MCF 10A (cell line): ENCODE measurements around the gene CEP112. TPM values are rescaled to one million over a fixed set of nuclear protein-coding genes. Genes with fewer than 3 reads are reported as not detected.

ENCODE experiments used
- BruUV-seq: library from RNA; stranded (reverse); fragments of 400-500 nt; replicated peaks from 2 replicates; lab custom pipeline; 2021; lab: Mats Ljungman, UMichigan
- CTCF ChIA-PET: fragments of 300-600 bp; sonication (Branson Sonifier 250); formaldehyde crosslinking; extraction: SDS; loops from one replicate; lab custom pipeline; 2021; ENCODE audit warnings: antibody characterized with exemption, inconsistent platforms; lab: Yijun Ruan, JAX
- POLR2A ChIA-PET: fragments of 300-600, 350-650 bp; sonication (Branson Sonifier 250); formaldehyde crosslinking; extraction: SDS; loops from one replicate; lab custom pipeline; 2020; ENCODE audit warnings: antibody characterized with exemption, inconsistent platforms; lab: Yijun Ruan, JAX
- DNase-seq: peaks from one replicate; pipeline ENCODE4 v3.0.0-alpha.2; 2018; ENCODE audit not compliant: unreplicated experiment
- H3K27ac Mint-ChIP-seq: one replicate; pipeline ENCODE4 v1.8.0; 2022; ENCODE audit warnings: mild to moderate bottlenecking, low read depth, mixed read lengths; ENCODE audit not compliant: unreplicated experiment
- H3K27me3 Mint-ChIP-seq: one replicate; pipeline ENCODE4 v1.8.0; 2022; ENCODE audit warnings: mixed read lengths; ENCODE audit not compliant: insufficient read depth, unreplicated experiment
- H3K36me3 Mint-ChIP-seq: one replicate; pipeline ENCODE4 v1.8.0; 2022; ENCODE audit warnings: mild to moderate bottlenecking, moderate library complexity, mixed read lengths; ENCODE audit not compliant: insufficient read depth, unreplicated experiment
- H3K4me1 Mint-ChIP-seq: one replicate; pipeline ENCODE4 v1.8.0; 2022; ENCODE audit warnings: mixed read lengths; ENCODE audit not compliant: insufficient read depth, unreplicated experiment
- H3K4me3 Mint-ChIP-seq: one replicate; pipeline ENCODE4 v1.8.0; 2022; ENCODE audit warnings: mild to moderate bottlenecking, moderate library complexity, mixed read lengths; ENCODE audit not compliant: unreplicated experiment
- H3K9me3 Mint-ChIP-seq: one replicate; pipeline ENCODE4 v1.8.0; 2022; ENCODE audit warnings: mixed read lengths; ENCODE audit not compliant: unreplicated experiment
- intact Hi-C: fragments of 100-400 bp; cut with micrococcal nuclease; formaldehyde crosslinking; loops from 2 replicates; pipeline ENCODE4 v1.14.1; 2022
- total RNA-seq: library from RNA; stranded (reverse); gene quantifications from 2 replicates; pipeline ENCODE4 v1.2.3, GENCODE V29; 2022
- TF ChIP-seq, protein P1 (sequence below): fragments of 200-600 bp; IDR thresholded peaks from one replicate; pipeline ENCODE4 v1.8.0; 2022; ENCODE audit warnings: antibody characterized with exemption, mild to moderate bottlenecking; ENCODE audit not compliant: unreplicated experiment

Gene CEP112
- total RNA-seq, 1 experiment from 2014 or later: 8.1 TPM

DNA sequence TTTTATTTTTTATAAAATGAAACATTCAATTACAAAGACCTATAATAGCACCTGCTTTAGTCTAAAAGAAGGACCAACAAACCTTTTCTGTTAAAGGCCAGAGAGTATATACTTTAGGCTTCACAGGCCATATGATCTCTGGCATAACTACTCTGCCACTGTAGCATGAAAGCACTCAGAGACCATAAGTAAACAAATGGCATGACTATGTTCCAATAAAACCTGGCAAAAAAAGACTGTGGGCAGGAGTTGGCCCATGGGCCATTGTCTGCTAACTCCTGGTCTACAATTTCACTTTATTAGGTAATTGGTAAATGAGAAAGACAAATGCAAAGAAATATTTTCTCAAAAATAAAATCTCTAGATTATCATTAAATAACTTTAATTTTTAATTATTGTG lies 14.9 kb downstream of the CEP112 start:
- no TSS peak for BruUV-seq
- TF ChIP-seq, protein P1, sequence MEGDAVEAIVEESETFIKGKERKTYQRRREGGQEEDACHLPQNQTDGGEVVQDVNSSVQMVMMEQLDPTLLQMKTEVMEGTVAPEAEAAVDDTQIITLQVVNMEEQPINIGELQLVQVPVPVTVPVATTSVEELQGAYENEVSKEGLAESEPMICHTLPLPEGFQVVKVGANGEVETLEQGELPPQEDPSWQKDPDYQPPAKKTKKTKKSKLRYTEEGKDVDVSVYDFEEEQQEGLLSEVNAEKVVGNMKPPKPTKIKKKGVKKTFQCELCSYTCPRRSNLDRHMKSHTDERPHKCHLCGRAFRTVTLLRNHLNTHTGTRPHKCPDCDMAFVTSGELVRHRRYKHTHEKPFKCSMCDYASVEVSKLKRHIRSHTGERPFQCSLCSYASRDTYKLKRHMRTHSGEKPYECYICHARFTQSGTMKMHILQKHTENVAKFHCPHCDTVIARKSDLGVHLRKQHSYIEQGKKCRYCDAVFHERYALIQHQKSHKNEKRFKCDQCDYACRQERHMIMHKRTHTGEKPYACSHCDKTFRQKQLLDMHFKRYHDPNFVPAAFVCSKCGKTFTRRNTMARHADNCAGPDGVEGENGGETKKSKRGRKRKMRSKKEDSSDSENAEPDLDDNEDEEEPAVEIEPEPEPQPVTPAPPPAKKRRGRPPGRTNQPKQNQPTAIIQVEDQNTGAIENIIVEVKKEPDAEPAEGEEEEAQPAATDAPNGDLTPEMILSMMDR: no peak
- no peak overlapping the region for H3K4me3 Mint-ChIP-seq
- H3K36me3 Mint-ChIP-seq: no peaks in the 10 kb centered on the region
- H3K27ac Mint-ChIP-seq: no peak overlapping the region
- ChIA-PET CTCF (no interaction called here), POLR2A (interaction anchor here (0.7 to 1.0 kb wide), 2 partner anchors 14 to 16 kb away, joined by 3 to 4 read pairs; partner anchors contain the start of gene CEP112)
- H3K9me3 Mint-ChIP-seq: no peaks in the 10 kb centered on the region
- intact Hi-C loops: no loop called here
- no peak for DNase-seq
- no peaks in the 10 kb centered on the region for H3K4me1 Mint-ChIP-seq
- H3K27me3 Mint-ChIP-seq: no peaks in the 10 kb centered on the region

DNA sequence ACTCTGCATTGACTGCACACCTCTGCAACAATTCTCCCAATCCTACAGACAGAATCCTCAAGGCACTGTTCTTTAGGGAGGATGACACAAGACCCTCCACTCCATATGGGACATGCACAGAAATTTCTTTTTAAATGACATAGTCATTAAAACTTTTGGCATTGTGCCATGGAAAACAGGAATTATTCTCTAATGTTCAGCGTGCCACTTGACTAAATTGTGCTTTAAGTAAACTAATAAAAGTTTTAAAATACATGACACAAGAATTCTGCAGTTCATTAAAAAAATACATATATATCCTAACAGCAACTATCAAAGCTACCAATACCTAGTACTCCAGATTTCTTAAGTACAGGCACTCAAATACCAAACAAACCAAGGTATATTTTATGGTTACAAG lies 16.0 kb downstream of the CEP112 start:
- intact Hi-C loops: no loop called here
- no peaks in the 10 kb centered on the region for H3K27me3 Mint-ChIP-seq
- no peak overlapping the region for H3K4me3 Mint-ChIP-seq
- DNase-seq: no peak
- no peaks in the 10 kb centered on the region for H3K9me3 Mint-ChIP-seq
- H3K4me1 Mint-ChIP-seq: no peaks in the 10 kb centered on the region
- ChIA-PET POLR2A (no interaction called here), CTCF (interaction anchor here (0.7 kb wide), 1 partner anchor 619 kb away, joined by 5 read pairs; no protein-coding TSS in a partner anchor)
- no peaks in the 10 kb centered on the region for H3K36me3 Mint-ChIP-seq
- no TSS peak for BruUV-seq
- no peak overlapping the region for H3K27ac Mint-ChIP-seq
- TF ChIP-seq, protein P1: no peak

DNA sequence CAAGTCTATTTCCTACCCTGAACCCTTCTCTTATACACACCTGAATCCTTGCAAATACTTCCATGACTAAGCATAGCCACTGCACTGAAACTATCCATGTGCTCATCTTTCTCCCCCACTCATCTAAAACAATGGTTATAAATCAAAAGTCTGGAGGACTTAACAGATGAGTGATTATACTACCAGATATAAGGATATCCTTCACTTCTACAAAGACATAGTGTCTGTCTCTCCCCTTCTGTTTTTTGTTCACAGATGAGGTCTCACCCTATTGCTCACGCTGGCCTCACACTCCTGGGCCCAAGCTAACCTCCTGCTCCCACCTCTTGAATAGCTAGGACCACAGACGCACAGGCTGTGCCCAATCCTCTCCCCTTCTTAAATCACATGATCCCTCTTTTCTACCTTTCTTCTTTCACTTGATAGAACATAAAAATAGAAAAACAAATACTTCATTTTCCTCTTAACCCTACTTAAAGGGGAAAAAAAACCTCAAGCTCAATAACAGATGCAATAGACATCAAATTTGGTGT lies 19.2 kb downstream of the CEP112 start:
- Mint-ChIP-seq H3K4me3 (no peak overlapping the region), H3K4me1 (no peaks in the 10 kb centered on the region), H3K9me3 (no peaks in the 10 kb centered on the region), H3K27ac (no peak overlapping the region), H3K36me3 (no peaks in the 10 kb centered on the region), H3K27me3 (no peaks in the 10 kb centered on the region)
- intact Hi-C loops: no loop called here
- DNase-seq: no peak
- ChIA-PET POLR2A (no interaction called here), CTCF (interaction anchor here (1.5 kb wide), 1 partner anchor 941 kb away, joined by 6 read pairs; no protein-coding TSS in a partner anchor)
- BruUV-seq: no TSS peak
- TF ChIP-seq, protein P1: no peak

DNA sequence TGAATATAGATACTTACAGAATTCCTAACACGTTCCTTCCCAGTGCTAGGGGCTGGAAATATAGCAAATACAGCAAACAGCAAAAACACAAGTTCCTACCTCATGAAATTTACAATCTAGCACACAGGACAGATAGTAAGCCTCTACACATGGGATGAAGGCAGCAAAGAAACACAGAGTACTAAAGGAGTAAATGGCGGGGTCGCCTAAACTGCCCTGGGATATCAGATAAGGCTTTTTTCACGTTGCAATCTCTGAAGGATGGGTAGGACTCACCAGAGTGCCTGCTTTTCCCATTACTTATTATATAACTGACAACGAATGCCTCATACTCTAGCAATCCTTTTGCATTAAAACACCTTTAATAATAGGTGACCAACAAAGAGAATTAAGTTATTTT lies 19.8 kb downstream of the CEP112 start:
- TF ChIP-seq, protein P1: no peak
- DNase-seq: no peak
- ChIA-PET POLR2A (no interaction called here), CTCF (no interaction called here)
- H3K4me3 Mint-ChIP-seq: no peak overlapping the region
- H3K4me1 Mint-ChIP-seq: no peaks in the 10 kb centered on the region
- H3K27me3 Mint-ChIP-seq: no peaks in the 10 kb centered on the region
- H3K9me3 Mint-ChIP-seq: no peaks in the 10 kb centered on the region
- H3K27ac Mint-ChIP-seq: no peak overlapping the region
- intact Hi-C loops: no loop called here
- BruUV-seq: no TSS peak
- H3K36me3 Mint-ChIP-seq: no peaks in the 10 kb centered on the region
